Head of caudate nucleus (tissue), 42 donors: ENCODE results near the gene PCDHGA5.
A peak's percentile ranks its signal among the peaks of the same experiment; 100 is the strongest.
"Not testable (repeated sequence)": the region's sequence is repeated elsewhere in the genome, so short reads cannot be mapped to it uniquely, and the experiment has no call there.

ENCODE experiments used
- DNase-seq, 42 donors: peaks; one replicate each; pipeline versions ENCODE4 v3.0.0 to v3.0.0-alpha.2; 2020 to 2021; ENCODE audit warnings: mixed read lengths in 7 of 42
- intact Hi-C: fragments of 100-400 bp; cut with DNase I; formaldehyde crosslinking; loops from one replicate; pipeline ENCODE4 v1.15.0; 2022

Gene PCDHGA5

DNA sequence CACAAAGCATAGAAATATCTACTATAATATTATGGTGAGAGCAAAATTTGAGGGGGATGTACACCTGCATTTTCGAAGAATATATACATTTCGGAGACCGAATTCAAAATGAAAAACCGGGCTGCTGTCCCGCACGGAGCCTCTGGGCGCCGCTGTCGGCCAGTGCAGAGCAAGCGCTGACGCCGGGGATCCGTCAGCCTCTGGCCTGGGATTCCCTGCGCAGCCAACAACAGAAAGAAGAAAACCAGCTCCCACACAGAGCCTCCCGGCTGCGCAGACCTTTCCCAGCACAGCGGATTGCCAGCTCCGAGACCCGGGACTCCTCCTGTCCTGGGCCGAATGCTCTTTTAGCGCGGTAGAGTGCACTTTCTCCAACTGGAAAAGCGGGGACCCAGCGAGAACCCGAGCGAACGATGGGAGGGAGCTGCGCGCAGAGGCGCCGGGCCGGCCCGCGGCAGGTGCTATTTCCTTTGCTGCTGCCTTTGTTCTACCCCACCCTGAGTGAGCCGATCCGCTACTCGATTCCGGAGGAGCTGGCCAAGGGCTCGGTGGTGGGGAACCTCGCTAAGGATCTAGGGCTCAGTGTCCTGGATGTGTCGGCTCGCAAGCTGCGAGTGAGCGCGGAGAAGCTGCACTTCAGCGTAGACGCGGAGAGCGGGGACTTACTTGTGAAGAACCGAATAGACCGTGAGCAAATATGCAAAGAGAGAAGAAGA, 44.0 kb downstream of the PCDHGA5 start, which contains the start of gene PCDHGB6:
TSS of gene PCDHGB6 (plus strand) at position 232 of the 716 bp plus-strand sequence. CDS start at position 414, 182 bp downstream.
- intact Hi-C loops: not testable (repeated sequence)
- DNase-seq: peak in 3 of 42 donors; percentile 36 to 55 (median 45)

- peak in 1 of 42 donors; percentile 31 for DNase-seq
- intact Hi-C loops: loop anchor here (10.0 kb wide), 1 partner anchor 145 kb away; no protein-coding TSS in a partner anchor
These were observed 45.8 kb downstream of the PCDHGA5 start for GRCh38 chr5:141409598-141410306.

DNA sequence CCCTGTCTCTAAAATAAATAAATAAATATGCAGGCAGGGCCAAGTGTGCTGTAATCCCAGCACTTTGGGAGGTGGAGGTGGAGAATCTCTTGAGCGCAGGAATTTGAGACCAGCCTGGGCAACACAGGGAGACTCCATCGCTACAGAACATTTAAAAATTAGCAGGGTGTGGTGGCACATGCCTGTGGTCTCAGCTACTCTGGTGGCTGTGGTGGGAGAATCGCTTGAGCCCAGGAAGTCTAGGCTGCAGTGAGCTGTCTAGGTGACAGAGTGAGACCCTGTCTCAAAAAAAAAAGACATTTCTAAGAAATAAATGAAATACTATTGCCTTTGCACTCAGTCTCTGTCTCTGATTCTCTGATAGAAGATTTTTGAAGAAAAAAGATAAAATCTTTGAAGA, 47.6 kb downstream of the PCDHGA5 start:
- intact Hi-C loops: loop anchor here (10.0 kb wide), 1 partner anchor 143 kb away; no protein-coding TSS in a partner anchor
- no peak for DNase-seq

DNA sequence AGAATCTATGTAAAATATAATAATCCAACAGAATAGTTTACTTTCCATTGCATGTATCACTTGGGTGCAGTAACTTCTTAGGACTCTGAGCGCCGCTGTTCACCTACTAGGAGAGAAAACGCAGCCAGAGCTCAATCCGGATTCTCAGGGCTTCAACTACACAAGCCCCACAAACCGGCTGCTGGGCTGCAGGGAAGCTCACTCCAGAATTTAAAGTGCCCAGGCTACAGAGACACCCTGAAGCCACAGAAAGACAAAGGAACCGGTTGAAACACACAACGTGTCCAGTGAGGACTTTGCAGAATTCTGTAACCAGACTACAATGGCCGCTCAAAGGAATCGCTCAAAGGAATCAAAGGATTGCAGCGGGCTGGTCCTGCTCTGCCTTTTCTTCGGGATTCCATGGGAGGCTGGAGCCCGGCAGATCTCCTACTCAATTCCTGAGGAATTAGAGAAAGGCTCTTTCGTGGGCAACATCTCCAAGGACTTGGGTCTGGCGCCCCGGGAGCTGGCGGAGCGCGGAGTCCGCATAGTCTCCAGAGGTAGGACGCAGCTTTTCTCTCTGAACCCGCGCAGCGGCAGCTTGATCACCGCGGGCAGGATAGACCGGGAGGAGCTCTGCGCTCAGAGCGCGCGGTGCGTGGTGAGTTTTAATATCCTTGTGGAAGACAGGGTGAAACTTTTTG, 49.0 kb downstream of the PCDHGA5 start, which contains the start of gene PCDHGA10:
TSS of gene PCDHGA10 (plus strand) at position 134 of the 686 bp plus-strand sequence. CDS start at position 323, 189 bp downstream.
- DNase-seq: peak in 10 of 42 donors; percentile 15 to 68 (median 36)

GRCh38 chr5:141413540-141414069, 49.6 kb downstream of the PCDHGA5 start:
- peak in 1 of 42 donors; percentile 19 for DNase-seq
- intact Hi-C loops: loop anchor here (10.0 kb wide), 1 partner anchor 141 kb away; no protein-coding TSS in a partner anchor

More for the DNA sequence above, 49.0 kb downstream of the PCDHGA5 start, which contains the start of gene PCDHGA10:
- intact Hi-C loops: loop anchor here (10.0 kb wide), 1 partner anchor 142 kb away; no protein-coding TSS in a partner anchor

DNA sequence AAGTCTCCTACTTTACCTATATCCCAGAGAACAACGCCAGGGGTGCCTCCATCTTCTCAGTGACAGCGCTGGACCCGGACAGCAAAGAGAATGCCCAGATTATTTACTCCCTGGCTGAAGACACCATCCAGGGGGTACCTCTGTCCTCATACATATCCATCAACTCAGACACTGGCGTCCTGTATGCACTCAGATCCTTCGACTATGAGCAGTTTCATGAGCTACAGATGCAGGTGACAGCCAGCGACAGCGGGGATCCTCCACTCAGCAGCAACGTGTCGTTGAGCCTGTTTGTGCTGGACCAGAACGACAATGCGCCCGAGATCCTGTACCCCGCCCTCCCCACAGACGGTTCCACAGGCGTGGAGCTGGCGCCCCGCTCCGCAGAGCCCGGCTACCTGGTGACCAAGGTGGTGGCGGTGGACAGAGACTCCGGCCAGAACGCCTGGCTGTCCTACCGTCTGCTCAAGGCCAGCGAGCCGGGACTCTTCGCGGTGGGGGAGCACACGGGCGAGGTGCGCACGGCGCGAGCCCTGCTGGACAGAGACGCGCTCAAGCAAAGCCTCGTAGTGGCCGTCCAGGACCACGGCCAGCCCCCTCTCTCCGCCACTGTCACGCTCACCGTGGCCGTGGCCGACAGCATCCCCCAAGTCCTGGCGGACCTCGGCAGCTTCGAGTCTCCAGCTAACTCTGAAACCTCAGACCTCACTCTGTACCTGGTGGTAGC, 50.7 kb downstream of the PCDHGA5 start:
- DNase-seq: not testable (repeated sequence)
- intact Hi-C loops: loop anchor here (10.0 kb wide), 1 partner anchor 140 kb away; no protein-coding TSS in a partner anchor

DNA sequence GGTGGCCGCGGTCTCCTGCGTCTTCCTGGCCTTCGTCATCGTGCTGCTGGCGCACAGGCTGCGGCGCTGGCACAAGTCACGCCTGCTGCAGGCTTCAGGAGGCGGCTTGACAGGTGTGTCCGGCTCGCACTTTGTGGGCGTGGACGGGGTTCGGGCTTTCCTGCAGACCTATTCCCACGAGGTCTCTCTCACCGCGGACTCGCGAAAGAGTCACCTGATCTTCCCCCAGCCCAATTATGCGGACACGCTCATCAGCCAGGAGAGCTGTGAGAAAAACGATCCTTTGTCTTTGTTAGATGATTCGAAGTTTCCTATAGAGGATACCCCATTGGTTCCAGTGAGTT, 51.3 kb downstream of the PCDHGA5 start:
- DNase-seq: peak in 1 of 42 donors; percentile 27
- intact Hi-C loops: loop anchor here (10.0 kb wide), 1 partner anchor 140 kb away; no protein-coding TSS in a partner anchor
